Gastrocnemius medialis (tissue), 4 donors: ENCODE measurements around the gene CACNA1C.

Experiments used
- POLR2A ChIP-seq, 2 donors: fragments of 450-650 bp; IDR thresholded peaks; one replicate each; pipeline ENCODE4 v1.6.1; 2017; ENCODE audit warnings: antibody characterized with exemption in 2 of 2, mild to moderate bottlenecking in 2 of 2, moderate library complexity in 2 of 2
- TF ChIP-seq, protein P1 (sequence below), 5 experiments: fragments of 450-650 bp in 3 of 5; fragments of 200-600 bp in 2 of 5; sonication (generic) in 2 of 5; IDR thresholded peaks in 4 of 5; conservative IDR thresholded peaks in 1 of 5; 1 replicate in 4 of 5; 2 replicates in 1 of 5; pipeline ENCODE4 v1.5.1; 2016 to 2019; ENCODE audit warnings: antibody characterized with exemption in 5 of 5, mild to moderate bottlenecking in 3 of 5, moderate library complexity in 3 of 5

DNA sequence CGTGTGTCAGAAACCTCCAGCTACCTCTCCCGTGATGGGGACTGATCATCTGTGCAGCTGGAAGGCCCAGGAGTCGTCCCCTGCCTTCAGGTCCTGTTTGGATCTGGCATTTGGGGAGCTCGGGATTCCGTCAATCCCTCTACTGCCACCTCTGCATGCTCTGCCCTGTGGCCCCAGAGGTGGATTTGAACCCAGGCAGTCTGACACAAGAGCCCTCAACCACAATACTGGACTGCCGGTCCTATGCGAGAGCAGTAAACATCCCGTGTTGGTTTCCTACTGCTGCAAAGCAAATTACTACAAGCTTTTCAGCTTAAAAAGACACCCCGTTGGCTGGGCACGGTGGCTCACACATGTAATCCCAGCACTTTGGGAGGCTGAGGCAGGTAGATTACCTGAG, 620.1 kb downstream of the CACNA1C start:
- TF ChIP-seq, protein P1, sequence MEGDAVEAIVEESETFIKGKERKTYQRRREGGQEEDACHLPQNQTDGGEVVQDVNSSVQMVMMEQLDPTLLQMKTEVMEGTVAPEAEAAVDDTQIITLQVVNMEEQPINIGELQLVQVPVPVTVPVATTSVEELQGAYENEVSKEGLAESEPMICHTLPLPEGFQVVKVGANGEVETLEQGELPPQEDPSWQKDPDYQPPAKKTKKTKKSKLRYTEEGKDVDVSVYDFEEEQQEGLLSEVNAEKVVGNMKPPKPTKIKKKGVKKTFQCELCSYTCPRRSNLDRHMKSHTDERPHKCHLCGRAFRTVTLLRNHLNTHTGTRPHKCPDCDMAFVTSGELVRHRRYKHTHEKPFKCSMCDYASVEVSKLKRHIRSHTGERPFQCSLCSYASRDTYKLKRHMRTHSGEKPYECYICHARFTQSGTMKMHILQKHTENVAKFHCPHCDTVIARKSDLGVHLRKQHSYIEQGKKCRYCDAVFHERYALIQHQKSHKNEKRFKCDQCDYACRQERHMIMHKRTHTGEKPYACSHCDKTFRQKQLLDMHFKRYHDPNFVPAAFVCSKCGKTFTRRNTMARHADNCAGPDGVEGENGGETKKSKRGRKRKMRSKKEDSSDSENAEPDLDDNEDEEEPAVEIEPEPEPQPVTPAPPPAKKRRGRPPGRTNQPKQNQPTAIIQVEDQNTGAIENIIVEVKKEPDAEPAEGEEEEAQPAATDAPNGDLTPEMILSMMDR (IDR thresholded peaks at IDR 0.05 in 4 of 5, conservative IDR thresholded peaks at IDR 0.05 in 1 of 5), result no peak
- no peak for TF ChIP-seq POLR2A (IDR thresholded peaks at IDR 0.05)
